Duodenal mucosa (tissue), 2 donors: ENCODE measurements around the gene ZP1.

Source experiments
- H3K27ac ChIP-seq: one replicate; pipeline ENCODE4 v1.7.0; 2013; ENCODE audit warnings: low read depth, low read length
- H3K27me3 ChIP-seq, 2 donors: one replicate each; pipeline ENCODE4 v1.7.0; 2013; ENCODE audit warnings: low read length in 2 of 2, control low read depth in 1 of 2; ENCODE audit not compliant: insufficient read depth in 2 of 2, control insufficient read depth in 1 of 2
- H3K36me3 ChIP-seq, 2 donors: one replicate each; pipeline ENCODE4 v1.7.0; 2013; ENCODE audit warnings: low read length in 2 of 2, control low read depth in 1 of 2; ENCODE audit not compliant: insufficient read depth in 2 of 2, control insufficient read depth in 1 of 2
- H3K4me1 ChIP-seq, 2 donors: one replicate each; pipeline ENCODE4 v1.7.0; 2013; ENCODE audit warnings: low read length in 2 of 2, control low read depth in 1 of 2; ENCODE audit not compliant: insufficient read depth in 2 of 2, control insufficient read depth in 1 of 2
- H3K4me3 ChIP-seq, 2 donors: one replicate each; pipeline ENCODE4 v1.7.0; 2013; ENCODE audit warnings: low read length in 2 of 2, low read depth in 1 of 2
- H3K9ac ChIP-seq, 2 donors: one replicate each; pipeline ENCODE4 v1.7.0; 2013; ENCODE audit warnings: low read length in 2 of 2, low read depth in 1 of 2
- H3K9me3 ChIP-seq, 2 donors: one replicate each; pipeline ENCODE4 v1.7.0; 2013; ENCODE audit warnings: low read length in 2 of 2, control low read depth in 1 of 2; ENCODE audit not compliant: control insufficient read depth in 1 of 2

Gene ZP1

DNA sequence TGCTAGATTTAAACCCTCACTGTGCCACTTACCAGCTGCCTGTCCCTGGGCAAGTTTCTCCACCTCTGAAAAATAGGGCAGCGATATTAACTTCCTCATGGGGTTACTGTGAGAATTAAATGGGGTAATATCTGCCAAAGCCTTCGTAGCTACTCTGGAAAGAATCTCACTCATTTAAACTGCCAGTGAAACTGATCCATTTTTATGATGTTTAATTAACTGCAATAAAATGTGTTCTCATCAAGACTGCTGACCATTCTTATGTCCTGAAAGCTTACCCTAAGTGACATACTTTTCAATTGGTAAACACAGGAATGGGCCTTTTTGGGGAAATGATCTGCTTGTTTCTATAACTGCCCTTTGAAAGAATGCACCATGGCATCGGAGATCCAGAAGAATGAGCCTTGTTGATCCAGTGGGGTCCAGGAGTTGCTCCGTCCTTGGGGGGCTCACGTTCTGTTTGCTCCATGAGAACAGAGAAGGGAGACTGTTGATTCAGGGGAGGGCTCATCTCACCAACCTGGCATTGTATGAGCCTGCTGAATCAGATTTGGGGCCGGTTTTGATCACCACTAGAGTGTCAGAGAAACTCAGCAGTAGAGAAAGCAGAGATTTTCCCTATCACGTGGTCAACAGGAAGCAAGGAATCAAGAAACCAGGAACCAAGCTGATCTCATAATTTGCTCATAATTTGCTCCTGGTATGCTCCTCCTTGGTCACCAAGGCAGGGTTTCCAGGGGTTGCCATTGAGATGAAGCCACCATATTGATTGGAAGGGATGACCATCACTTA lies 32.4 kb upstream of the ZP1 start:
- H3K9ac ChIP-seq, result no peak overlapping the region

DNA sequence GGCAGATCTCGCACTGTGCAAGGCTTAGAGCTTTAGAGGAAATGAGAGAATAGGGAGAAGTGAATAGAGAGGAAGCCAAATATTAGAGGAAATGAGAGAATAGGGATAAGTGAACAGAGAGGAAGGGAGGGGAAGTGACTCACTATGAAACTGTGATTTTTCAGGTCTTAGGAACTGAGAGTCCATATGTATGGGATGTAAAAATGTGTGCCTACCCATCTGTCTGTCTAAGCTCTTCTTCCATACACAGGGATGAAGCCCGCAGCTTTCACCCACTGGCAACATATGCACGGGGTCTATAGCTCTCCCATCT lies 31.9 kb upstream of the ZP1 start:
- peaks cover 0 to 4% of the 10 kb centered on the region in 2 donors for H3K27me3 ChIP-seq
- no peak overlapping the region for H3K4me3 ChIP-seq
- no peak overlapping the region for H3K27ac ChIP-seq
- peaks cover 0 to 8% of the 10 kb centered on the region in 2 donors for H3K4me1 ChIP-seq
- no peaks in the 10 kb centered on the region for H3K36me3 ChIP-seq
- H3K9me3 ChIP-seq, result no peaks in the 10 kb centered on the region
- H3K9ac ChIP-seq, result no peak overlapping the region

More for the DNA sequence above, 32.4 kb upstream of the ZP1 start:
- H3K4me3 ChIP-seq, result no peak overlapping the region
- peaks cover 0 to 8% of the 10 kb centered on the region in 2 donors for H3K4me1 ChIP-seq
- no peaks in the 10 kb centered on the region for H3K9me3 ChIP-seq
- H3K27ac ChIP-seq, result no peak overlapping the region
- peaks cover 0 to 4% of the 10 kb centered on the region in 2 donors for H3K27me3 ChIP-seq
- H3K36me3 ChIP-seq, result no peaks in the 10 kb centered on the region

- Histone ChIP-seq H3K9me3 (no peaks in the 10 kb centered on the region), H3K4me3 (no peak overlapping the region), H3K9ac (no peak overlapping the region), H3K27me3 (no peaks in the 10 kb centered on the region), H3K4me1 (peaks cover 9 to 16% of the 10 kb centered on the region in 2 donors), H3K27ac (no peak overlapping the region), H3K36me3 (no peaks in the 10 kb centered on the region)
Observed at GRCh38 chr11:60836866-60837515, 30.4 kb upstream of the ZP1 start.

DNA sequence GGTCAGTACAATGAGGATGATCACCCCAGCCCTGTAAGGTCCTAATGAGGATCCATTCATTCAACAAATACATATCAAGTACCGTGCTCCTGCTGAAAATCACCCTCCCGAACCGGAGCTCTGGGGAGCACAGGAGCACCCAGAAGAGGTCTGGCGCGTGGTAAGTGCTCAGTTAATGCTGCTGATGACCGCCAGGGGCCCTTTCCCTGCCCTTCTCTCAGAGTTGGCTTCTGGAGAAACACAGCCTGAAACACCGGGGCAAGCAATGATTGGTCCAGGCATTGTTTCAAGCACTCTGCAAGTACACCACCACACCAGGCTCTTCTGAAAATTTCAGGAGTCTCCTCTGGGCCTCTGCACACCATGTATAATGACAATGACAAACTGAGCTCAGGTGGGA lies 29.2 kb upstream of the ZP1 start:
- no peak overlapping the region for H3K4me3 ChIP-seq
- no peaks in the 10 kb centered on the region for H3K36me3 ChIP-seq
- no peak overlapping the region for H3K27ac ChIP-seq
- no peak overlapping the region for H3K9ac ChIP-seq
- no peaks in the 10 kb centered on the region for H3K27me3 ChIP-seq
- peaks cover 19 to 20% of the 10 kb centered on the region in 2 donors for H3K4me1 ChIP-seq
- no peaks in the 10 kb centered on the region for H3K9me3 ChIP-seq

- Histone ChIP-seq H3K9ac (peak overlapping the region; percentile 4 to 67), H3K4me3 (peak overlapping the region; percentile 80 to 95), H3K27ac (peak overlapping the region; percentile 39), H3K27me3 (no peaks in the 10 kb centered on the region), H3K9me3 (no peaks in the 10 kb centered on the region), H3K4me1 (peaks cover 29 to 44% of the 10 kb centered on the region in 2 donors), H3K36me3 (no peaks in the 10 kb centered on the region)
Observed at GRCh38 chr11:60840470-60841430, 26.6 kb upstream of the ZP1 start.

GRCh38 chr11:60841797-60842667 lies 25.3 kb upstream of the ZP1 start, which contains the start of gene CCDC86:
Gene CCDC86, plus strand, starts transcription at chr11:60842113. Its CDS starts 12 bp downstream, at chr11:60842125.
- Histone ChIP-seq H3K27me3 (no peaks in the 10 kb centered on the region), H3K27ac (peak within 1 kb of the TSS; percentile 63), H3K9me3 (no peaks in the 10 kb centered on the region), H3K4me1 (peaks cover 29 to 44% of the 10 kb centered on the region in 2 donors), H3K4me3 (peak within 1 kb of the TSS; percentile 80 to 95), H3K36me3 (no peaks in the 10 kb centered on the region), H3K9ac (peak within 1 kb of the TSS; percentile 67 to 86)

- H3K4me1 ChIP-seq, result peaks cover 30 to 50% of the 10 kb centered on the region in 2 donors
- no peaks in the 10 kb centered on the region for H3K27me3 ChIP-seq
- H3K27ac ChIP-seq, result no peak overlapping the region
- H3K4me3 ChIP-seq, result peak overlapping the region; percentile 80 to 95
- H3K9ac ChIP-seq, result peak overlapping the region; percentile 67 to 86
- no peaks in the 10 kb centered on the region for H3K9me3 ChIP-seq
- peaks cover 2 to 3% of the 10 kb centered on the region in 2 donors for H3K36me3 ChIP-seq
Observed at GRCh38 chr11:60842668-60843600, 24.4 kb upstream of the ZP1 start.

DNA sequence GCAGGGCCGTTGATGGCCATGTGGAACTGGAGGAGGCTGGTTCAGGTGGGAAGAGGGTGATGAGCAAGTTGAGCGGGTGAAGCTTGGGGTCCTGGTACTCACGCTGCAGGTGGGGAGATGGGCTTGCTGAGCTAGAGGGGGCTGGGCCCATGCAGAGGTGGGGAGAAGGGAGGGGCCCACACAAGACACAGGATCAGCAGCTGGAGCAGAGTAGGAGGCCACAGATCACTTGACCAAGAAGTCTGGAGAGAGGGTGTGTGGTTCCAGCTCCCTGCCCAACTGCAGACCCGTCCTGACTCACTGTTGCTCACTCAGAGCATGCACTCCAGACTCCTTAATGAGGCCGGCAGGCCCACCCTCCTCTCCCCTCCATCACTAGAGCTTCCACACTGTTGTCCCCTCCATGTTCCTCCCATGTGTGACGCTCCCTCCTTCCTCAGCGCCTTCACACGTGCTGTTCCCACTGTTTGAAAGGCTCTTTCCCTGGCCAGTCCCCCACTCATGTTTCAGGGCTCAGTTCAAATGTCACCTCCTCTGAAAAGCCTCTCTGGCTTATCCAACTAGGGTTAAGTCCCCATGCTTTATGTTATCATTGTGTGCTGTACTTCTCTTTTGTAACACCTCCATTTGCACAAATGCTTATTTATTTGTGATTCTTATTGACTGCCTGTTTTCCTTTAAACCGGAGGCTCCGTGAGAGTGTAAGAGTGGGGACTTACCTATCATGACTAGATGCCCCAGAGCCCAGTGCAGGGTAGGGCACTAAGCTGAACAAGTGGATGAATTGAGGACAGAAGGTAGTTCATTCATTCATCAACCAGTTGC lies 23.1 kb upstream of the ZP1 start:
- Histone ChIP-seq H3K4me1 (peaks cover 33 to 61% of the 10 kb centered on the region in 2 donors), H3K9me3 (no peaks in the 10 kb centered on the region), H3K27me3 (no peaks in the 10 kb centered on the region), H3K4me3 (peak overlapping the region; percentile 80 to 95), H3K36me3 (peaks cover 4 to 15% of the 10 kb centered on the region in 2 donors), H3K27ac (no peak overlapping the region), H3K9ac (peak overlapping the region; percentile 67 to 86)
